Immature natural killer cell (primary cell): ENCODE data around the gene CSMD2. TPM values are rescaled to one million over a fixed set of nuclear protein-coding genes. Genes with fewer than 3 reads are reported as not detected.

Experiments
- DNase-seq, 3 donors: peaks; one replicate each; pipeline ENCODE4 v3.0.0; 2022; ENCODE audit warnings: mixed read lengths in 1 of 3
- H3K27ac Mint-ChIP-seq, 6 donors: one replicate each; pipeline ENCODE4 v1.8.0; 2020; ENCODE audit warnings: mixed read lengths in 6 of 6, mild to moderate bottlenecking in 5 of 6, inconsistent platforms in 4 of 6, moderate library complexity in 3 of 6
- H3K27me3 Mint-ChIP-seq, 3 donors: one replicate each; pipeline ENCODE4 v1.8.0; 2020 to 2021; ENCODE audit warnings: low read depth in 3 of 3, mild to moderate bottlenecking in 3 of 3, mixed read lengths in 3 of 3, moderate library complexity in 3 of 3, inconsistent platforms in 1 of 3
- H3K36me3 Mint-ChIP-seq, 3 donors: one replicate each; pipeline ENCODE4 v1.8.0; 2020; ENCODE audit warnings: mixed read lengths in 3 of 3, inconsistent platforms in 2 of 3, mild to moderate bottlenecking in 2 of 3
- H3K4me1 Mint-ChIP-seq, 2 donors: one replicate each; pipeline ENCODE4 v1.8.0; 2020; ENCODE audit warnings: inconsistent platforms in 2 of 2, mild to moderate bottlenecking in 2 of 2, mixed read lengths in 2 of 2, moderate library complexity in 1 of 2
- H3K4me3 Mint-ChIP-seq, 5 donors: one replicate each; pipeline ENCODE4 v1.8.0; 2020; ENCODE audit warnings: mild to moderate bottlenecking in 5 of 5, mixed read lengths in 5 of 5, inconsistent platforms in 3 of 5, moderate library complexity in 3 of 5
- H3K9me3 Mint-ChIP-seq, 6 donors: one replicate each; pipeline ENCODE4 v1.8.0; 2020; ENCODE audit warnings: mild to moderate bottlenecking in 6 of 6, mixed read lengths in 6 of 6, inconsistent platforms in 4 of 6, moderate library complexity in 3 of 6
- polyA plus RNA-seq, 3 donors: library from polyadenylated mRNA; unstranded; fragments of 300-500 nt; fragmentation: Illumina TruSeq; gene quantifications; one replicate each; pipeline ENCODE4 v1.2.3, GENCODE V29; 2021

CSMD2 gene
- polyA plus RNA-seq, 3 donors from 2014 or later, result not detected

DNA sequence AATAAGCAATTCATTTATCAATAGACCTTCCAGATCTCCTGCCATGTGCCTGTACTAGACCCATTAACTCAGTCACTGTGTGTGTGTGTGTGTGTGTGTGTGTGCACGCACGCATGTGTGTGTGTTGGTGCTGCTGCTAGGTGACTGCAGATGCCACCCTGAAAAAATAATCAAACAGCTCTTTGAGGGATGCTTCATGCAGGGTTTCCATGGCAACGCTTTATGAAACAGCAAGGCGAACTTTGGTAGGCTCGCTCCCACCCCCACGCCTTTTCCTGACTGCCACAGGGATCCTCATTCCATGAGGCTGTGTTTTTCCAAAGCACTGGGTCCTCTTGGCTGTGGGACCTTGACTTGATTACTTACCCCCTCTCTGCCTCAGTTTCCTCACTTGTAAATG is 207.2 kb downstream of the CSMD2 start:
- Mint-ChIP-seq H3K9me3 (no peaks in the 10 kb centered on the region), H3K27me3 (peaks cover 1 to 5% (median 3%) of the 10 kb centered on the region in 3 donors), H3K36me3 (no peaks in the 10 kb centered on the region), H3K27ac (no peak overlapping the region), H3K4me3 (no peak overlapping the region), H3K4me1 (no peaks in the 10 kb centered on the region)
- no peak for DNase-seq

DNA sequence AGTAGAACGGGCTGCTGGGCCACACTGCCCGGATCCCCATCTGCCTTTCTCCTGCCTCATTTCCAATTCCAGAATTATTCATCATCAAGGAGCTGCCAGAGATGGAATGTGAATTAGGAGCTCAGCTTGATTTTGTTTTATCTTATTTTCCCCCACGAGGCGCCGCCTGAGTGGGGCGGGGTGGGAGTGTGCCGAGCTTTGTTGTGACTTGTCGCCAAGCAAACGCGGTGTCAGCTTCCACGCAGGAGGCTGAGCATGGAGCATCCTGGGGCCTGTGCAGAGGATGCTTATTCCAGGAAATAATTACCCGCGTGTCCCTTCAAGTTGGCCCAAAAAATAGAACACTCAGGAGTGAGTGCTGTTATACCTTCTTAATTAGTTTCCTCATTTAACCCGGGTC is 209.9 kb downstream of the CSMD2 start:
- Mint-ChIP-seq H3K4me3 (no peak overlapping the region), H3K4me1 (no peaks in the 10 kb centered on the region), H3K9me3 (no peaks in the 10 kb centered on the region), H3K36me3 (no peaks in the 10 kb centered on the region), H3K27ac (no peak overlapping the region), H3K27me3 (peaks cover 0 to 3% (median 1%) of the 10 kb centered on the region in 3 donors)
- no peak for DNase-seq

DNA sequence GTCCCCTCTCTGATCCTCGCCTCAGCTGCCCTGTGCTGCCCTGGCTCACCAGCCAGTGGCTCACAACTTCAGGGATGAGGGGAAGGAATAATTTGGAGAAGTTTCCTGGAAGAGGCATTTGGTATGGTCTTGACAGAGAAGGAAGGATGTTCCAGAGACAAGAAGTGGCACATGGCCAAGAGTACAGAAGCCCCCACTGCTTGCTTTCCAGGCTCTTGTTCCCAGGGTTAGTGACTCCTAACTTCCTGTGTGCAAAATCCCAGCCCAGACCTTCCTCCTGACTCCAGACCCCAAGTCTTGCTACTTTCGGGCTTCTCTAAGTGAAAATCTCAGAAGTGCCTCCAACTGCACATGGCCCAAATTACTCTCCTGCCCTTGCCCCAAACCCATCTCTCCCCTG is 215.5 kb downstream of the CSMD2 start:
- no peak overlapping the region for H3K4me3 Mint-ChIP-seq
- no peaks in the 10 kb centered on the region for H3K4me1 Mint-ChIP-seq
- H3K27ac Mint-ChIP-seq, result no peak overlapping the region
- H3K36me3 Mint-ChIP-seq, result no peaks in the 10 kb centered on the region
- no peaks in the 10 kb centered on the region for H3K9me3 Mint-ChIP-seq
- DNase-seq, result no peak
- H3K27me3 Mint-ChIP-seq, result peaks cover 0 to 2% (median 0%) of the 10 kb centered on the region in 3 donors

DNA sequence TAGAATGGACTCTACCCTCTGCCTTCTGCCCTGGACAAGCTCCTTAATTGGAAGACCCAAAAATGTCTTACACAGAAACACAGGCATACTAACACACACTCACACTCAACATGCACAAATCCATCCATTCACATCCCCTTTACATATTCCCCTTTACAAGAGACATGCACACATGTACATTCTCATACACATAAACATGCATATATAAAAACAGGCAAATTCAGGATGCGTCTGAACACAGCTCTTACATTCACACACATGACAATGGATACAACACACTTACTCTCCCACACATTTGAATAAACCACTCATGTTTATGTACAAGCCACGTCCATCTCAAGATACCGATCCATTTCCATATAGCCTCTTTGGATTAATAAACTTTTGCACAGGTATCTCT is 216.7 kb downstream of the CSMD2 start:
- H3K4me1 Mint-ChIP-seq, result no peaks in the 10 kb centered on the region
- no peak overlapping the region for H3K4me3 Mint-ChIP-seq
- peaks cover 0 to 2% (median 0%) of the 10 kb centered on the region in 3 donors for H3K27me3 Mint-ChIP-seq
- H3K36me3 Mint-ChIP-seq, result no peaks in the 10 kb centered on the region
- DNase-seq, result no peak
- H3K9me3 Mint-ChIP-seq, result no peaks in the 10 kb centered on the region
- H3K27ac Mint-ChIP-seq, result no peak overlapping the region

DNA sequence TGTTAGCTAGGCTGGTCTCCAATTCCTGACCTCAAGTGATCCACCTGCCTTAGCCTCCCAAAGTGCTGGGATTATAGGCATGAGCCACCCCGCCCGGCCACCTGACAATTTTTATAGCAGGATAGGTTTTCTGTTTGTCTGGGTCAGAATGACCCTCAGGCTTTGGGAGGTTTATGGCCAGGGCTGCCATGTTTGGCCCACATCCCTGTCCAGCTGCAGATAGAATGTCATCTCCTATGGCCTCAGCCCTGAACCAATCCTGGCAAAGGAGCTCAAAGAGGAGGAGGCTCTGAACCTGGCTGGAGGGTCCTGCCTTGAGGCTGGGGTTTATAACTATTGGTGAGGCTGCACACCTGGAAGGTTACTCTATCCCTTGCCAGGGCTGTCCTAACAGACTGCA is 218.2 kb downstream of the CSMD2 start:
- no peak for DNase-seq
- H3K9me3 Mint-ChIP-seq, result no peaks in the 10 kb centered on the region
- H3K27ac Mint-ChIP-seq, result no peak overlapping the region
- H3K27me3 Mint-ChIP-seq, result peaks cover 0 to 2% (median 0%) of the 10 kb centered on the region in 3 donors
- H3K36me3 Mint-ChIP-seq, result no peaks in the 10 kb centered on the region
- no peaks in the 10 kb centered on the region for H3K4me1 Mint-ChIP-seq
- H3K4me3 Mint-ChIP-seq, result no peak overlapping the region

DNA sequence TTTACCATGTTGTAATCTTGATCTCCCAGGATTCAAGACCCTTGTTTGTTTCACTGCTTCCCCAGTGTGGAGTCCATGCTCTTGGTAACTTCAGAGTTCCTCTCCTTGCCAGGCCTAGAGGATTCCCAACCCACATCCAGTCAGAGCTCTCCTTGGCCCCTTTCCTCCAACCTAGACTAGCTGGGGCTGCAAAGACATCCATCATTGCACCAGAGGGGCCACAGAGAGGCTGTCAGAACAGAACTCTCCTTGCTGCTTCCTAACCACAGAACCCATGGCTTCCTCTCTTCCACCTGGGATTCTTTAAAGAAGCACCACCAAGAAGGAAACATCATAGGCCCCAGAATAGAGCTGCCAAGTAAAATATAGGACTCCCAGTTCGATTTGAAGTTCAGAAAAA is 220.2 kb downstream of the CSMD2 start:
- H3K36me3 Mint-ChIP-seq, result no peaks in the 10 kb centered on the region
- DNase-seq, result no peak
- no peaks in the 10 kb centered on the region for H3K4me1 Mint-ChIP-seq
- H3K9me3 Mint-ChIP-seq, result no peaks in the 10 kb centered on the region
- peaks cover 0 to 3% (median 0%) of the 10 kb centered on the region in 3 donors for H3K27me3 Mint-ChIP-seq
- H3K4me3 Mint-ChIP-seq, result no peak overlapping the region
- no peak overlapping the region for H3K27ac Mint-ChIP-seq

DNA sequence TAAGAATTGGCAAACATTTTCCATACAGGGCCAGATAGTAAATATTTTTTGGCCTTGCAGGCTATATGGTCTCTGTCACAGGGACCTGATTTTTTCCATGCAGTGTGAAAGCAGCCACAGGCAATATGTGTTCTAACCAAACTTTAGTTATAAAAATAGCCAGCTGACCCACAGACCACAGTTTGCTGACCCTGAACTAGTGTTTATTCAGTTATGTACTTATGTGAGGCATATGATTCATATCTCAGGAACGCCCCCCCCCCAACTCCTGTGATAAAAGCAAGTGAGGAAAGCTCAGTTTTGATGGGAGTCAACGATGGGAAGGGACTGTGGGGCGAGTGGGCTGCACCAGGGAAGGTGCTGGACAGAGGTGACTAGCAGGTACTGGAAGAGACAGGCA is 221.1 kb downstream of the CSMD2 start:
- no peak overlapping the region for H3K4me3 Mint-ChIP-seq
- H3K4me1 Mint-ChIP-seq, result no peaks in the 10 kb centered on the region
- no peaks in the 10 kb centered on the region for H3K9me3 Mint-ChIP-seq
- H3K36me3 Mint-ChIP-seq, result no peaks in the 10 kb centered on the region
- no peak overlapping the region for H3K27ac Mint-ChIP-seq
- H3K27me3 Mint-ChIP-seq, result peaks cover 0 to 3% (median 0%) of the 10 kb centered on the region in 3 donors
- DNase-seq, result no peak

DNA sequence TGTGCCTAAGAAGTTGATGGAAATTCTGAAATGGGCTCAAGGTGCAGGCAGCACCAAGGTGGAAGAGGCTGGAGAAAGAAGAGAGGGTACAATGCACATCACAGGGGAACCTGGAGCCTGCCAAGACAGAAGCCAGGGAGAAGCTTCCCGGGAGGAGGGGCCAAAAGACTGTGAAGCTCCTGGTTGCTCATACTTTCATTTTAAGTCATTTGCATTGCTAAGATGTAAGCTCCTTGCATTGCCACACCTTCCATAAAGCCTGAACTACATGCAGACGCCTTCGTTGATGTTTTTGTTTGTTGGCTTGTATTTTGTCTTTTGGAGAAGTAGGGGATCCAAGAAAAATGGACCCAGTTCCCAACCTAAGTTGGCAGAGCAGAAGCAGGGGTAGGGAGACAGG is 232.2 kb downstream of the CSMD2 start:
- peaks cover 0 to 2% (median 0%) of the 10 kb centered on the region in 6 donors for H3K9me3 Mint-ChIP-seq
- H3K4me1 Mint-ChIP-seq, result no peaks in the 10 kb centered on the region
- H3K27ac Mint-ChIP-seq, result no peak overlapping the region
- peaks cover 0 to 3% (median 0%) of the 10 kb centered on the region in 3 donors for H3K36me3 Mint-ChIP-seq
- H3K4me3 Mint-ChIP-seq, result no peak overlapping the region
- peaks cover 3 to 8% (median 5%) of the 10 kb centered on the region in 3 donors for H3K27me3 Mint-ChIP-seq
- DNase-seq, result no peak

DNA sequence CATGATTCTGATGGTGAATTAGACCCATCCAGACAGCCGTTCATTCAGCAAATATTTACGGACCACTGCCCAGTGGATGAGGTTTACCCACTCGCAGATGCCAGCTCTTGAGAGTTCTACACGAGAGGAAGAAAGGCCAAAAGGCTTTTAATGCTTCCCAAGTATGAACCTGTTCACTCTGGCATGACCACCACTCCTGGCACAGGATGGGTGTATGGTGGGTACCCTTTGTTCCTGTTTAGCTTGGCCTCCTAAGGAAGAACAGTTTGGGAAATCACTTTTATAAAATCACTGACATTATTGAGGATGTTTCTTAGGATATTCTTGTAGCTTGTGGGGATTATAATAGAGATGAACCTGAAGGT is 233.9 kb downstream of the CSMD2 start:
- Mint-ChIP-seq H3K27me3 (peaks cover 3 to 10% (median 5%) of the 10 kb centered on the region in 3 donors), H3K36me3 (peaks cover 0 to 3% (median 0%) of the 10 kb centered on the region in 3 donors), H3K4me1 (no peaks in the 10 kb centered on the region), H3K27ac (no peak overlapping the region), H3K9me3 (no peaks in the 10 kb centered on the region), H3K4me3 (no peak overlapping the region)
- no peak for DNase-seq

DNA sequence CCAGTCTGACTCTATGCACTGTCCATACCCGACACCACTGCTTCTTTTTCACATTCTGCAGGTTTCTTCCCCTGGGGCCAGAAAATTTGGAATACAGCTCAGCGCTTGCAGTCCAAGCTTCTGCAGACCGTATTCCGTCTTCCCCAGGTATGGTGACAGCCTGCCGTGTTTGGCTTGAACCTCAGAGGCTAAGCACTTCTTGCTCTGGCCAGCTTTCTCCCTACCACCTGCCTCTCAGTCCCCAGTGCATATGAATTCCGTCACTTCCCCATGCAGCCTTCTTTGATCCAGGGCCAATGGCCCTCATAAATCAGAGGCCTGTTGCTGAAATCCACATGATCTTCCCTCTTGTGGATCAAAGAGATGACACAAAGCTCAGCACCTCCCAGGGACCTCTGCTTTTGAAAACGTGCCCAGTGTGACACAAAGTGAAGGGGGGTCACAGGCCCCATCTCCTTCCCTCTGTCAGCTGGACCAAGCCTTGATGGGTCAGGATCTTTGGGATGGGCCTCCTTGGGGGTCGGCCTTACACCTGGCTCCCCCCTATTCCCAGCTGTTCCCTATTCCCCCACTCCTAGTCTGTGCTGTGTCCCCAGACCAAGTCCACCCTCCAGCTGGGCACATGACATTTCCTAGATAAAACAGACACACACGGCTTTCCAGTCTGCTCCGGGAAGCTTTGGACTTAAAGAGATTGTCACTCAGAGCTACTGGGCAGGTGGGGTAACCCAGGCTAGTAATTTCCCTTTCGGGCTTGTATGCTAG is 234.5 kb downstream of the CSMD2 start:
- DNase-seq, result no peak
- Mint-ChIP-seq H3K4me3 (no peak overlapping the region), H3K4me1 (no peaks in the 10 kb centered on the region), H3K36me3 (peaks cover 0 to 3% (median 0%) of the 10 kb centered on the region in 3 donors), H3K27ac (no peak overlapping the region), H3K9me3 (no peaks in the 10 kb centered on the region), H3K27me3 (peaks cover 8 to 10% (median 9%) of the 10 kb centered on the region in 3 donors)

DNA sequence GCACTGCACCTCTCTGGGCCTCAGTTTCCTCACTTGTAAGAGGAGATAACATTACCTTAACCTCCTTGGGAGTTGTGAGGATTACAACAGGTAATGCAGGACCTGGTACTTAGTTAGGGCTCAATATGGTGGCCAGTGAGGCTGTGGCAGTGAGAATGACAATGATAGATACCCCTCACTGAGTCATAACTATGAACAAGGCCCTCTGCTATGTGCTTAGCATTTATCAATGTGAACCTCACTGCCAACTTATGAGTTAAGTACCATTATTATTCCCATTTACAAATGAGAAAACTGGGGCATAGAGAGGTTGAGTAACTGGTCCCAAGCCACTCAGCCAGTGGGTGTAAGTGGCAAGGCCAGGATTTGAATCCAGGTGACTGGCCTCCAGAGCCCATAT is 236.8 kb downstream of the CSMD2 start:
- Mint-ChIP-seq H3K27me3 (peaks cover 8 to 10% (median 9%) of the 10 kb centered on the region in 3 donors), H3K4me3 (no peak overlapping the region), H3K27ac (no peak overlapping the region), H3K36me3 (no peaks in the 10 kb centered on the region), H3K9me3 (no peaks in the 10 kb centered on the region), H3K4me1 (no peaks in the 10 kb centered on the region)
- DNase-seq, result no peak

DNA sequence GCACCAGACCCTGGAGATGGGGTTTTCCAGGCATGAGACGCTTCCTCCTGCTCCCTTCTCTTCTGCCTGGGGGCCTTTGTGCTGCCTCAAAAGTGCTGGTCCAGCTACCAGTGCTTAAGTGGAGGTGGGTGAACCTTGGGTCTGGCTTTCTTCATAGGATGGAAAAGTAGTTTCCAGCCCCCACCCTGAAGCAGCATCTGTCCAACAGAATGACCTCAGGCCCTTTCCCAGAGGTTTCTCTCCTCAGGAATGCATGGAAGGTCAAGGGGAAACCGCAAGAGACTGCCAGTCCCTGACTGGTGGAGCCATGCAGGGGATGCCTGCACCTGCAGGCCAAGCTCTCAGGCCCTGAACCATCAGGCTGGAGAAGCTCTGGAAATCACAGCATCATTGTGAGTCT is 237.3 kb downstream of the CSMD2 start:
- DNase-seq, result no peak
- H3K4me3 Mint-ChIP-seq, result no peak overlapping the region
- no peaks in the 10 kb centered on the region for H3K9me3 Mint-ChIP-seq
- no peaks in the 10 kb centered on the region for H3K4me1 Mint-ChIP-seq
- peaks cover 8 to 9% (median 9%) of the 10 kb centered on the region in 3 donors for H3K27me3 Mint-ChIP-seq
- no peaks in the 10 kb centered on the region for H3K36me3 Mint-ChIP-seq
- H3K27ac Mint-ChIP-seq, result no peak overlapping the region

DNA sequence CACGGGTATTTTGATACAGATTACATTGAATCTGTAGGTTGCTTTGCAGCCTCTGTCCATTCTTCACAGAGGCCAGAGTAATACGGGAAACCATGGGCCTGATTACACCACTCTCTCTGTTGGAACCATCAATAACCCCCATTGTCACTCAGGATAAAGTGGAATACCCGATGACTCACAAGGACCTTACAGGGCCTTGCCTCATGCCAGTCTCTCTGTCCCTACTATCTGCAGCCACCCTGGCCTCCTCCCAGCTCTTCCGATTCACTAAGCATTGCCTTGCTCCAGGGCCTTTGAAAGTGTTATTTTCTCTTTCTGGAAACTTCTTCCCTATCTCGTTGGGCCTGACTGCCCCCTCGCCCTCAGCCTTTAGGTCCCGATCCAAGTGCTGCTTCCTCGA is 239.4 kb downstream of the CSMD2 start:
- no peak for DNase-seq
- Mint-ChIP-seq H3K9me3 (no peaks in the 10 kb centered on the region), H3K36me3 (peaks cover 0 to 4% (median 0%) of the 10 kb centered on the region in 3 donors), H3K27me3 (peaks cover 7 to 9% (median 9%) of the 10 kb centered on the region in 3 donors), H3K4me1 (no peaks in the 10 kb centered on the region), H3K27ac (no peak overlapping the region), H3K4me3 (no peak overlapping the region)

DNA sequence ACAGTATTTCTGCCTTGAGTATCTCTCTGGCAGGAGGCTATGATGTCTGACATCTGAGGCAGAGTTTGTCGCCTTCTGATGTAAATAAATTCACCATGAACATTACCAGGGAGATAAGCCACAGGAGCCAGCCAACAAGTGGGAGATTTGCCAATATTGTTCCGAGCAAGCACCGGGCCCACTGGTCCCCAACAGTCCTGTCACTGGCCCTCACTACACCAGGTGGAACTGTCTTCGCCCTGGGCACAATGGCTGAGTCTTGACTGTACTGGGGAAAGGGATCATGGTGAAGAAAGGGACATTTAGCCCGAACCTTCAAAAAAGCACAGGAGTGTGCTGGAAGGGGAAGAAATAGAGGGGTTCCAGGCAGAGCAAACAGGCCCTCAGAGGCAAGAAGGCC is 243.7 kb downstream of the CSMD2 start:
- Mint-ChIP-seq H3K27ac (no peak overlapping the region), H3K36me3 (peaks cover 0 to 4% (median 0%) of the 10 kb centered on the region in 3 donors), H3K27me3 (peaks cover 5 to 10% (median 5%) of the 10 kb centered on the region in 3 donors), H3K9me3 (no peaks in the 10 kb centered on the region), H3K4me3 (no peak overlapping the region), H3K4me1 (no peaks in the 10 kb centered on the region)
- no peak for DNase-seq

DNA sequence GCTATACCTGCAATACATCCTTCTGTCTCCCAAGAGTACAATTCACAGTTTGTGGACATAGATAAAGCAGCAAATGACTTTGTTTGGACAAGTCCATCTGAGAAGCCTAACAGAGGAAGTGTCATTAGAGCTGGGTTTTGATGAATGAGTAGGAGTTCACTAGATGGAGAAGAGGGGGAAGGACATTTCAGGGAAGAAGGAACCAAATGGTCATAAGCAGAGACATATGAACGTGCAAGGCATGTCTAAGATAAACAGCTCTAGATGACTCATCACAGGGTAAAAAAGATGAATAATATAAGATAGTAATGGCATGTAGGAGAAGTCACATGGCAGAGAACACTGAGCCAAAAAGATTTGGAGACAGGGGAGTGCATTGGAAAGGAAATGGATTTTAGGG is 246.7 kb downstream of the CSMD2 start:
- Mint-ChIP-seq H3K36me3 (peaks cover 0 to 4% (median 0%) of the 10 kb centered on the region in 3 donors), H3K27ac (no peak overlapping the region), H3K9me3 (no peaks in the 10 kb centered on the region), H3K4me1 (no peaks in the 10 kb centered on the region), H3K4me3 (no peak overlapping the region), H3K27me3 (peaks cover 2 to 8% (median 5%) of the 10 kb centered on the region in 3 donors)
- DNase-seq, result no peak
